Neural progenitor cell (in vitro differentiated cells): ENCODE results near the gene PLEKHG5. TPM values are rescaled to one million over a fixed set of nuclear protein-coding genes. Genes with fewer than 3 reads are reported as not detected.

ENCODE experiments used
- DNase-seq: peaks from one replicate; pipeline ENCODE4 v3.0.0-alpha.2; 2016; ENCODE audit warnings: low spot score
- H2AFZ ChIP-seq: fragments of 200-600 bp; sonication (generic); replicated peaks from 2 replicates; pipeline ENCODE4 v1.6.1; 2016; ENCODE audit warnings: antibody characterized with exemption
- H3F3A ChIP-seq: fragments of 200-600 bp; sonication (generic); 2 replicates; pipeline ENCODE4 v1.6.1; 2016; ENCODE audit warnings: antibody characterized with exemption, low read depth
- H3K27ac ChIP-seq: fragments of 200-600 bp; sonication (generic); 2 replicates; pipeline ENCODE4 v1.5.1; 2016; ENCODE audit warnings: mild to moderate bottlenecking
- H3K27me3 ChIP-seq: fragments of 200-600 bp; sonication (generic); 2 replicates; pipeline ENCODE4 v1.6.1; 2016; ENCODE audit warnings: mild to moderate bottlenecking, moderate library complexity
- H3K36me3 ChIP-seq: fragments of 200-600 bp; sonication (generic); 2 replicates; pipeline ENCODE4 v1.5.1; 2016
- H3K4me1 ChIP-seq: fragments of 200-600 bp; sonication (generic); 2 replicates; pipeline ENCODE4 v1.6.1; 2016; ENCODE audit warnings: mixed run types
- H3K4me2 ChIP-seq: fragments of 200-600 bp; sonication (generic); 2 replicates; pipeline ENCODE4 v1.6.1; 2016
- H3K4me3 ChIP-seq: fragments of 200-600 bp; sonication (generic); 2 replicates; pipeline ENCODE4 v1.5.1; 2016
- H3K79me2 ChIP-seq: fragments of 200-600 bp; sonication (generic); 2 replicates; pipeline ENCODE4 v1.6.1; 2016; ENCODE audit warnings: low read depth
- H3K9ac ChIP-seq: fragments of 200-600 bp; sonication (generic); 2 replicates; pipeline ENCODE4 v1.6.1; 2016
- H3K9me3 ChIP-seq: fragments of 200-600 bp; sonication (generic); 2 replicates; pipeline ENCODE4 v1.5.1; 2016; ENCODE audit warnings: low read depth
- H4K20me1 ChIP-seq: fragments of 200-600 bp; sonication (generic); 2 replicates; pipeline ENCODE4 v1.6.1; 2016; ENCODE audit warnings: low read depth
- H3K27ac Mint-ChIP-seq: 3 replicates; pipeline ENCODE4 v1.8.0; 2021; ENCODE audit warnings: mixed read lengths
- H3K27me3 Mint-ChIP-seq: 2 replicates; pipeline ENCODE4 v1.8.0; 2022; ENCODE audit warnings: low read depth, mild to moderate bottlenecking, inconsistent platforms, moderate library complexity, mixed read lengths; ENCODE audit not compliant: insufficient read depth
- H3K36me3 Mint-ChIP-seq: 3 replicates; pipeline ENCODE4 v1.8.0; 2021; ENCODE audit warnings: mixed read lengths
- H3K4me1 Mint-ChIP-seq: 3 replicates; pipeline ENCODE4 v1.8.0; 2021; ENCODE audit warnings: mixed read lengths
- H3K4me3 Mint-ChIP-seq: 3 replicates; pipeline ENCODE4 v1.8.0; 2021; ENCODE audit warnings: mild to moderate bottlenecking, moderate library complexity, mixed read lengths
- H3K9me3 Mint-ChIP-seq: 3 replicates; pipeline ENCODE4 v1.8.0; 2020; ENCODE audit warnings: mixed read lengths
- CTCF ChIP-seq: fragments of 200-600 bp; sonication (generic); IDR thresholded peaks from 2 replicates; pipeline ENCODE4 v1.5.1; 2017; ENCODE audit warnings: antibody characterized with exemption, mild to moderate bottlenecking
- EZH2 ChIP-seq: fragments of 200-600 bp; sonication (generic); IDR thresholded peaks from 2 replicates; pipeline ENCODE4 v1.6.1; 2017; ENCODE audit warnings: antibody characterized with exemption, mild to moderate bottlenecking, moderate library complexity
- EZH2phosphoT487 ChIP-seq: fragments of 200-600 bp; sonication (generic); IDR thresholded peaks from 2 replicates; pipeline ENCODE4 v1.6.1; 2017; ENCODE audit warnings: antibody characterized with exemption
- total RNA-seq: library from RNA; depleted of rRNA; stranded (reverse); fragments of >200 nt; gene quantifications from 2 replicates; pipeline ENCODE4 v1.2.3, GENCODE V29; 2015; ENCODE audit warnings: low replicate concordance

The PLEKHG5 gene
- total RNA-seq, 1 donor from 2014 or later: 7.4 TPM

- Histone ChIP-seq H3K9me3 (no peaks in the 10 kb centered on the region), H4K20me1 (peaks cover 9% of the 10 kb centered on the region), H3F3A (peaks cover 19% of the 10 kb centered on the region), H3K79me2 (no peaks in the 10 kb centered on the region), H2AFZ (peak overlapping the region; percentile 75), H3K27ac (no peak overlapping the region), H3K36me3 (no peaks in the 10 kb centered on the region), H3K9ac (no peak overlapping the region), H3K4me3 (peak overlapping the region; percentile 79), H3K4me2 (peak overlapping the region; percentile 88), H3K4me1 (peaks cover 5% of the 10 kb centered on the region), H3K27me3 (peaks cover 21% of the 10 kb centered on the region)
- H3K27ac Mint-ChIP-seq: no peak overlapping the region
- H3K4me1 Mint-ChIP-seq: peaks cover 20% of the 10 kb centered on the region
- peak; percentile 0 for TF ChIP-seq EZH2
- no peak for TF ChIP-seq CTCF
- no peak for TF ChIP-seq EZH2phosphoT487
- H3K36me3 Mint-ChIP-seq: no peaks in the 10 kb centered on the region
- peak overlapping the region; percentile 79 for H3K4me3 Mint-ChIP-seq
- no peaks in the 10 kb centered on the region for H3K9me3 Mint-ChIP-seq
- DNase-seq: no peak
- H3K27me3 Mint-ChIP-seq: peaks cover 12% of the 10 kb centered on the region
These were observed 402 bp downstream of the PLEKHG5 start for GRCh38 chr1:6491081-6491449.

GRCh38 chr1:6490181-6491080 is 1.0 kb downstream of the PLEKHG5 start:
- Mint-ChIP-seq H3K9me3 (no peaks in the 10 kb centered on the region), H3K36me3 (no peaks in the 10 kb centered on the region), H3K27me3 (peaks cover 13% of the 10 kb centered on the region), H3K4me3 (peak overlapping the region; percentile 79), H3K27ac (no peak overlapping the region), H3K4me1 (peaks cover 17% of the 10 kb centered on the region)
- DNase-seq: peak; percentile 90
- H3K9ac ChIP-seq: no peak overlapping the region
- peaks cover 5% of the 10 kb centered on the region for H4K20me1 ChIP-seq
- no peak overlapping the region for H3K27ac ChIP-seq
- H3K36me3 ChIP-seq: no peaks in the 10 kb centered on the region
- TF ChIP-seq EZH2phosphoT487 (no peak), EZH2 (peak; percentile 61), CTCF (peak; percentile 19)
- H3K9me3 ChIP-seq: no peaks in the 10 kb centered on the region
- H3K27me3 ChIP-seq: peaks cover 15% of the 10 kb centered on the region
- peak overlapping the region; percentile 88 for H3K4me2 ChIP-seq
- peak overlapping the region; percentile 75 for H2AFZ ChIP-seq
- H3F3A ChIP-seq: peaks cover 18% of the 10 kb centered on the region
- H3K4me3 ChIP-seq: peak overlapping the region; percentile 79
- peaks cover 6% of the 10 kb centered on the region for H3K4me1 ChIP-seq
- H3K79me2 ChIP-seq: no peaks in the 10 kb centered on the region

- Histone ChIP-seq H3F3A (peaks cover 18% of the 10 kb centered on the region), H3K27me3 (peaks cover 14% of the 10 kb centered on the region), H3K4me1 (peaks cover 6% of the 10 kb centered on the region), H3K27ac (no peak overlapping the region), H4K20me1 (peaks cover 5% of the 10 kb centered on the region), H2AFZ (peak overlapping the region; percentile 75), H3K4me2 (peak overlapping the region; percentile 88), H3K9ac (no peak overlapping the region), H3K79me2 (peaks cover 2% of the 10 kb centered on the region), H3K4me3 (peak overlapping the region; percentile 79), H3K36me3 (no peaks in the 10 kb centered on the region), H3K9me3 (no peaks in the 10 kb centered on the region)
- DNase-seq: peak; percentile 88
- TF ChIP-seq EZH2: no peak
- TF ChIP-seq CTCF: peak; percentile 91
- TF ChIP-seq EZH2phosphoT487: no peak
- Mint-ChIP-seq H3K27me3 (peaks cover 14% of the 10 kb centered on the region), H3K4me3 (peak overlapping the region; percentile 79), H3K4me1 (peaks cover 17% of the 10 kb centered on the region), H3K36me3 (no peaks in the 10 kb centered on the region), H3K9me3 (no peaks in the 10 kb centered on the region), H3K27ac (no peak overlapping the region)
These were observed 1.7 kb downstream of the PLEKHG5 start for GRCh38 chr1:6489799-6490180.
